H1 (cell line): ENCODE measurements around the gene GSTO2. TPM values are rescaled to one million over a fixed set of nuclear protein-coding genes. Genes with fewer than 3 reads are reported as not detected.

ENCODE experiments used
- ASH2L ChIP-seq: fragments of 200-600, 300-600 bp; sonication (generic); IDR thresholded peaks from one replicate; pipeline ENCODE4 v1.7.1; 2017; ENCODE audit warnings: low read length
- BACH1 ChIP-seq: IDR thresholded peaks from 2 replicates; pipeline ENCODE4 v1.6.1; 2012; ENCODE audit warnings: low read length, improper control_type of control experiment
- CHD7 ChIP-seq: fragments of 300-600 bp; sonication (generic); IDR thresholded peaks from 2 replicates; pipeline ENCODE4 v1.7.1; 2012; ENCODE audit warnings: low read length, moderate library complexity, mild to moderate bottlenecking, inconsistent platforms; ENCODE audit not compliant: insufficient replicate concordance
- CTBP2 ChIP-seq: IDR thresholded peaks from 2 replicates; pipeline ENCODE4 v1.7.0; 2011; ENCODE audit warnings: borderline replicate concordance, mild to moderate bottlenecking, moderate library complexity, mixed read lengths, low read length; ENCODE audit not compliant: insufficient read depth, insufficient read length
- EP300 ChIP-seq, 2 experiments: IDR thresholded peaks; 1 replicate in 1 of 2; 2 replicates in 1 of 2; pipeline ENCODE4 v1.6.1; 2011 to 2012; ENCODE audit warnings: low read depth in 2 of 2, low read length in 2 of 2, mild to moderate bottlenecking in 2 of 2, borderline replicate concordance in 1 of 2, inconsistent platforms in 1 of 2, moderate library complexity in 1 of 2
- FOSL1 ChIP-seq: IDR thresholded peaks from 2 replicates; pipeline ENCODE4 v1.6.1; 2011; ENCODE audit warnings: mild to moderate bottlenecking, low read depth, low read length, moderate library complexity; ENCODE audit not compliant: insufficient read depth
- KDM4A ChIP-seq: IDR thresholded peaks from one replicate; pipeline ENCODE4 v1.7.1; 2012; ENCODE audit warnings: low read depth, mild to moderate bottlenecking, moderate library complexity, low read length, inconsistent platforms; ENCODE audit not compliant: severe bottlenecking
- KDM5A ChIP-seq: fragments of 200-600 bp; IDR thresholded peaks from 2 replicates; pipeline ENCODE4 v1.7.1; 2012; ENCODE audit warnings: mild to moderate bottlenecking, low read length, inconsistent platforms, mixed read lengths
- MAFK ChIP-seq: IDR thresholded peaks from 2 replicates; pipeline ENCODE4 v1.6.1; 2012; ENCODE audit warnings: low read depth, mild to moderate bottlenecking, improper control_type of control experiment, low read length
- SP4 ChIP-seq: IDR thresholded peaks from 2 replicates; pipeline ENCODE4 v1.6.1; 2012; ENCODE audit warnings: low read length, inconsistent platforms
- TBP ChIP-seq: IDR thresholded peaks from 2 replicates; pipeline ENCODE4 v1.6.1; 2011; ENCODE audit warnings: low read depth, low read length, improper control_type of control experiment
- polyA plus RNA-seq, 7 experiments: library from polyadenylated mRNA; depleted of rRNA in 3 of 7; stranded (reverse) in 5 of 7; unstranded in 2 of 7; fragments of >200 nt in 5 of 7; fragments of 200-250 nt in 2 of 7; gene quantifications; 1 replicate in 5 of 7; 2 replicates in 1 of 7; 4 replicates in 1 of 7; pipeline versions ENCODE4 v1.2.1 to v1.2.3, GENCODE V29; 2011 to 2013; ENCODE audit warnings: missing spikeins in 2 of 7, mixed read lengths in 2 of 7
- total RNA-seq: library from RNA; stranded (reverse); fragmentation: NEBNext Ultra II Directional; extraction: Animal tissue kit (Norgen Biotek cat#: 25700); gene quantifications from 2 replicates; pipeline ENCODE4 v1.2.1, GENCODE V29; 2021

GSTO2 gene
- total and polyA plus RNA-seq, 2 of the 8 experiments (the other 6 are each of a cell fraction or from before 2014, with no cell fraction given) = 13.1 to 41.7 TPM

- TF ChIP-seq CHD7 = no peak
- TF ChIP-seq BACH1 = no peak
- TF ChIP-seq KDM4A = no peak
- no peak for TF ChIP-seq EP300 (IDR thresholded peaks at IDR 0.05; ENCODE audit: borderline replicate concordance in 1 of 2, low read depth in 2 of 2, low read length in 2 of 2)
- TF ChIP-seq FOSL1 = no peak
- no peak for TF ChIP-seq CTBP2
- TF ChIP-seq TBP = 0 out of 2 replicates have a peak, but pooled peaks have one; percentile 12
- no peak for TF ChIP-seq SP4
- no peak for TF ChIP-seq MAFK
- no peak for TF ChIP-seq KDM5A
- TF ChIP-seq ASH2L = no peak
Observed at GRCh38 chr10:104331208-104331838, 62.3 kb downstream of the GSTO2 start (continued).
